Limb (tissue), 2 donors: ENCODE data around the gene CDKN1C.

Experiments used
- DNase-seq, 2 donors: peaks; one replicate each; pipeline ENCODE4 v3.0.0-alpha.2; 2016; ENCODE audit errors: extremely low spot score in 2 of 2

The CDKN1C gene

DNA sequence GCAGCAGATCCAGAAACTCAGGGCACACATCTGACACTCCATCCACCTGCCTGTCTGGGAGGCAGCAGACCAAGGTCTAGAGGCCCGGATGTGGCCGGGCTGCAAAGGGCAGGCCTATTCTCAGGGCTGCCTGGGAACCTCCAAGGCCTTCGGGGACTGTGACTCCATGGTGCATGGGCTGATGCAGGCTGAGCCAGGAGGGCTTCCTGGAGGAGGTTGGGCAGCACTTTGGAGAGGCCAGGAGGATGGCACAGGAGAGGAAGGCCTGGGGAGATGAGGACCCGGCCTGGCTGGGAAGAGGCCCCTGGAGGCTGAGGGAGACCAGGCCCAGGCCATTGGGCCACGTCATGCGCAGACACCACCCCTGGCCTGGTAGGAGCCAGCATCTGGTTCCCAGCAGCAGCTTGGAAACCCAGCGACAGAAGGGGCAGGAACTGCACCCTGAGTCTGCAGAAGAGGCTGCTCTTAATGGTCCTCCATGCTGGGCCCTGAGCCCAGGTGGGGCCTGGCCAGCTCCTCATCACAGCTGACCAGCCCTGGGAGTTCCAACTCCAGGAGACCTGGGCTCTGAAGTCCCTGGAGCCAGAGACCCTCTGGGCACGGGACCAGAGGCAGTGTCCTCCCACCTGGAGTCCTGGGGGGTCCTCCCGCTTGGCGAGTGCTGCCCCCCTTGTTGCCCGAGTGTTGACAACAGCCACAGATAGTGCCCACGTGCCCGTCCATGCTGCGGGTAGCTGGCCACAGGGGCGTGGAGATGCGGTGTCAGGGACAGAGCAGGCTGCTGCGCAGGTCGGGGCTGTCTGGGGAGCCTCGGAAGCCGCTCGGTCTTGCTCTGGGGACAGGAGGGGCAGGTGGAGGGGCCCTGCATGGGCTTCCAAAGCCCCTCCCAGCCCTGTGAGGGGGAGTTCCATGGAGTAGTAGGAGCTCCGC lies 38.1 kb upstream of the CDKN1C start:
- DNase-seq: no peak

DNA sequence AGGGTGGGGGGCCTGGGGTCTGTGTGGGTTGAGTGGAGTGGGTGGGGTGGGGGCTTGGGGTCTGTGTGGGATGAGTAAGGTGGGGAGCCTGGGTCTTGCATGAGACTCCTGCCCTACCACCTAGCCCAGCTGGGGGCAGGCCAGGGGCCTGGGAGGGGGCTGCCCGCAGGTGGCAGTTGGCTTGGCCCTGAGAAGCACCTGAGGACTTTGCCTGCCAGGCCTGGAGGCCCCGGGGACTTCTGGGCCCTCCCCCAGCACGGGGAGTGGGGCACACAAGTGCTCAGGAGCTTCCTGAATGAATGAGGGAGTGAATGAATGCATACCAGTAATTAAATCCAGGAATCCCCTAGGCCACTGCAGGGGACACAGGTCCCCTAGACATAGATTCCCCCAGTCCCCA lies 37.1 kb upstream of the CDKN1C start:
- no peak for DNase-seq

DNA sequence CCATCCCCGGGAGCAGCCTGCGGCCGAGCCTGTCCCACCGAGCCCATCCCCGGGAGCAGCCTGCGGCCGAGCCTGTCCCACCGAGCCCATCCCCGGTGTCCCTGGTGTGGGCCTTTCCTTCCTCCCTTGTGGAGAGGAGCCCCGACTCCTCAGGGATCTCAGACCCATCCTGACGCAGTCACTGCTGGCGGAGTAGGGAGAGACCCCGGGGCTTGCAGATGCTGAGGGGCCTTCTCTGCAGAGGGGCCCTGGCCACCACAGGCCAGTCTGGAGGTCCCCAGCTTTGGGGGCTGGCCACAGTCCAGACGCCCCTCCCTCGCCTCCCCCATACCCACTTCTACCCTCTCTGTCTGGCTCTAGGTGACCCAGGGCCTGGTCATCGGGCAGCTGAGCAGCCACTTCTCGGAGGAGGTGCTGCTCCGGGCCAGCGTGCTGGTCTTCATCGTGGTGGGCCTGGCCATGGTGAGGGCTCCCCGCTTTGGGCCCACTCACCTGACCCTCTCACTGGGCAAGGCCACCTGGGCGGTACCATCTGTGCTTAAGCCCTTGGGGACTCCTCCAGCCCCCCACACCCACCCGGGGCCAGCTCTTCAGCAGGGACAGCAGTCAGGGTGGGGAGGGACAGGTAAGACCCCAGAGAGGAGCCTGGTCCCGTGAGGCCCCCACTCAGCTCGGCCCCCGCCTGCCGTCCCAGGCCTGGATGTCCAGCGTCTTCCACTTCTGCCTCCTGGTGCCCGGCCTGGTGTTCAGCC lies 36.3 kb upstream of the CDKN1C start:
- no peak for DNase-seq

DNA sequence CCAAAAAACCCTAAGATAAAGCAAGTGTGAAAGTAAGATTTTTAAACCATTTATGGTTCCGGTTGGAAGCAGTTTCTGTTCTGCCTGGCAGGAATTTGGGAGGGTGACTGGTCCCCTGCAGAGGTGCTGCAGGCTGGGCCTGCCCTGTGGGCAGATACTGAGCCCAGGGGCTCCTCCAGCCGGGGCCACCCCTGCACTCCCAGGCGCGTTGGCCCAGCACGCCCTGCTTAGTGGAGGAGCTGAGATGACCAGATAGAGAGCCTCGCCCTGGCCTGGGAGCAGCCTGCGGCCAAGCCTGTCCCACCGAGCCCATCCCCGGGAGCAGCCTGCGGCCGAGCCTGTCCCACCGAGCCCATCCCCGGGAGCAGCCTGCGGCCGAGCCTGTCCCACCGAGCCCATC lies 35.7 kb upstream of the CDKN1C start:
- no peak for DNase-seq

DNA sequence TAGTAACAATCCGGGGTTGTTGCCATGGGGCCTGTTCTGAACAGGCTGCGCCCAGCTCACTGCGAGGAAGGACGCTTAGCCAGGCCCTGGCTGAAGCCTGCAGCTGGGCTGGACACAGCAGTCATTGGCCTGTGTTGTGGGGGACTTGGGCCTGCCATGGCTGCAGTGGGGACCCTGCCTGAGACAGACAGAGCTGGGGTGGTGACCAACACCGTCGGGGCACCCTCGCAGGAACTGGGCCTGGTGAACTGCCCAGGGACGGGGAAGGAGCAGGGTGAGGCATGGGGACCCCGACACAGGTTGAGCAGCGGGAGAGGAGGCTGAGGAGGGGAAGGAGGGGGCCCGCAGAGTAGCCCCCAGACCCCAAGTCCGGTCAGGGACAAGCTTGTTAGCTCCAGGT lies 34.8 kb upstream of the CDKN1C start:
- DNase-seq: no peak

DNA sequence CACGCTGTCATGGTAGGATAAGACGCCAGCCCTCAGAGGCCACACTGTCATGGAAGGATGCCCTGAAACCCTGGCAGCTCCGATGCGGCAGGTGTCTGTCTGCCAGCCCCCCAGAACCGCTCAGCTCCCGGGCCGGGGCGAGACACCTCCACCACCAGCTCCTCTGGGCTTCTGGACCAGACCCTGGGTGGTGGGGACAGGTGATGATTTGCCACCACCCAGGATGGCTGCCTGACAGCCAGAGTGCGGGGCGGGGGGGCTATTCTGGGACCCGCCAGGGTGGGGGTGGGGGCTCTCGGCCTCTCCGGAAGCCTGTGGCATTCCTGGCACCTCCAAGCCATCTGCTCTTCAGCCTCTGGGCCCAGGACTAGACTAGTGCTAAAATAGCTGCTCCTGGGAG lies 34.3 kb upstream of the CDKN1C start:
- no peak for DNase-seq

DNA sequence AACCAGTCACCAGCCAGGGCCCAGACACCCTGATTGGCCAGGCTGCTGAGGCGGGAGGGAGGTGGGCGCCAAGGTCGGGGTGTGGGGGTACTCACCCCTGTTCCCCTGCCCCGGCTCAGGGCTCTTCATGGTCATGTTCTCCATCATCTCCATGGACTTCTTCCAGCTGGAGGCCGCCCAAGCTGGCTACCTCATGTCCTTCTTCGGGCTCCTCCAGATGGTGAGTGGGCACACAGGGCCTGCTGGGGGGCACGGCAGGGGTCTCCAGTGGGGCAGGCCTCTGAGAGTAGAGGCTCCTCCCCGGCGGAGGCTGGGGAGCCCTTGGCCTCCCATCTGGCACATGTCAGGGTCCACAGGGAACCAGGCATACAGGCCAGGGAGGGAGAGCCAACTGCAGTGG lies 33.6 kb upstream of the CDKN1C start:
- DNase-seq: no peak

DNA sequence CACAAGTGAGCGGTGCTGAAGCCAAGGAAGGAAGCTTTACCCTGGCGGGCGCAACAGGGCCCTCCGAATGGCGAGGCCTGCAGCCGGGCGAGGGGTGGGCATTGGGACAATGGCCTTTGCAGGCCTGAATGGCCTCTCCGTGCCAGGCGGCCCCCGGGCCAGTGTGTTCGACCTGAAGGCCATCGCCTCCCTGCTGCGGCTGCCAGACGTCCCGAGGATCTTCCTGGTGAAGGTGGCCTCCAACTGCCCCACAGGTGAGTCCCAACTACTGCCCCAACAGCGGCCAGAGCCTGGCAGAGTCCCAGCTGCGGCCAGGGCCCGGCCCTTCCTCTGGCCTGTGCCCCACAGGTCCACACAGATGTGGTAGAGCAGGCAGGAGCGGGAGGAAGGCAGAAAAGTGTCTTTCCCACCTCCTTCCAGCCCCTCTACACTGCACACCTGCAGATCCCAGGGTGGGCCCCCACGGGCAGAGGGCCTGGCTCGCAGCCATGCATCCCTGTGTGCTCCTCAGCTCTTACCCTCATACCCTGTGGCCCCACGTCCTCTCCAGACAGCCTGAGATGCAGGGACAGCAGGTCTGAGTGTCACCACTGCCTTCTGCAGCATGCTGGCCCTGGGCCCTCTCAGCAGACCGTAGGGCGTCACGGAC lies 32.4 kb upstream of the CDKN1C start:
- DNase-seq: no peak

DNA sequence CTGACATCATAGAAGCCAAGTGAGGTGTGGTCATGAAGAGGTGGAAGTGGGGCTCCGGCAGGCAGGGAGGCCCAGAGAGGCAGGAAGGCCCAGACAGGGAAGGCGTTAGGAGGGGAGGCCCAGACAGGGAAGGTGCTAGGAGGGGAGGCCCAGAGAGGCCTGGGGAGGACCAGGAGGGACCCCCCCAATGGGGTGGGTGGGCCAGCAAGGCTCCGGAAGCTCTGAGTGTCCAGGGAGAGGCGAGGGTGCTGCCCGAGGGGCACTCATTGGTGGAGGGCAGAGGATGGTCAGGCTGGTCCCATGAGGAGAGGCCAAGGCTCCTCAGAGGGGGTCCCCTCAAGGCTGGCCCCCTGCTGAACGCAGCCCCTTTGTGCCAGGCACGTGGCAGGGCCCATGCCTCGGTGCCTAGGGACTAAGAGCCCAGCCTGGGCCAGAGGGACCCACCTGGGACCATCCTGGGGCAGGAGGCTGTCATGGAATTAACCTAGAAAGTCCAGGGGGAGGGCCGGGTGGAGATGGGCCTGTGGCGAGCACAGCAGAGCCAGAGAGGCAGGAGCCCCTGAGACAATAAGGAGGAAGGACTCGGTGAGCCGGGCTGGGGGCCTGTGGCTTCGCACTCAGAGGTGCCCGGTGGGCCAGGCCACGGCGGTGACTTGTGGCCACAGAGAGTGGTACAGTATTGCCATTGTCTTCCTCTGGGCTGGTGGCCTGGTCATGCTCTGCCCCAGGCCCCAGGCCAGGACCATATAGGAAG lies 31.5 kb upstream of the CDKN1C start:
- DNase-seq: no peak

DNA sequence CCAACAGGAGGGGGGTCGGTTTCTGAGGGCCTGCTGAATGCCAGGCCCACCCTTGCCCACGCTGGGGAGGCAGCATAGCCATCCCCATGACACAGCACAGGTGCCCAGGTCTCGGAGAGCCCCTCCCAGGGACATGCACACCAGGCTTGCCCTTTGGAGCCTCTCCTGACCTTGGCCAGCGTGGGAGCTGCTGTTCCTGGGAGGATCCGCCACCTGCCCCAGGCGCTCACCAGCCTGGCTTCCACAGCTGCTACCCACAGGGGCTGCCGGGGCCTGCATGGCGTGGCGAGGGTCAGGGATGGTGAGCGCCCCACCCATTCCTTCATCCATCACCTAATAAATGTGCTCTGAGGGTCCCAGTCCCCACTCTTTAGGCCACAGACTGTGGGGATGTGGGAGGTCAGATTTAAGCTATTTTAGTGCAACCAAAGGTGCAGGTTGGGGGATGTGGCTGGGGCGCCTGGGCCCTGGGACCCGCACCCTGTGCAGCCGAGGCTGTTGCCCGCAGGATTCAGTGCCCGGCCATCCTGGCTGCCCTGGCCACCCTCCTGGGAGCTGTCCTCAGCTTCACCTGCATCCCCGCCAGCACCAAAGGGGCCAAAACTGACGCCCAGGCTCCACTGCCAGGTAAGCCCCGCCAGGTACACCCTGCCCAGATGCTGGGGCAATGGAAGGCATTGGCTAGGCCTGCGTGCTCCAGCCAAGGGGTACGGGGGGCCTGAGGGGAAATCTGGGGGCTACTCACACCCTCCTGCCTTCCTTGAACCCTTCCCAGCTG lies 30.7 kb upstream of the CDKN1C start:
- DNase-seq: no peak

DNA sequence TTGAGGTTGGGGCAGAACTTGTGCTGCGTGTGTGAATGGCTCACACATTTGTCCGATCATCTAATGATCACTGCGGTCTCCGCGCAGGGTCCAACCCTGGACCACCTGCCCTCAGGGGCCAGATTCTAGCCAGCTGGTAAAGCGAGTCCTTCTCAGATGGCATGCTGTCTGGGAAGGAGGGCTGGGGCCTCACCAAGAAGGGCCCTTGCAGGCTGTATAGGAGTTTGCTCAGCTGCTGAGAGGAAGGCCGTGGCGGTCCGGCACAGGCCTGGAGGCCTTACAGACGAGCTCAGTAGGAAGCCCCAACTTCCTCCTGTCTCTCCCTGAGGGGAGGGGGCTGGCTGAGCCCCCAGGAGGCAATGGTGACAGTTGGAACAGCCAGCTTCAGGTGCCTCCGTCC lies 29.9 kb upstream of the CDKN1C start:
- no peak for DNase-seq

DNA sequence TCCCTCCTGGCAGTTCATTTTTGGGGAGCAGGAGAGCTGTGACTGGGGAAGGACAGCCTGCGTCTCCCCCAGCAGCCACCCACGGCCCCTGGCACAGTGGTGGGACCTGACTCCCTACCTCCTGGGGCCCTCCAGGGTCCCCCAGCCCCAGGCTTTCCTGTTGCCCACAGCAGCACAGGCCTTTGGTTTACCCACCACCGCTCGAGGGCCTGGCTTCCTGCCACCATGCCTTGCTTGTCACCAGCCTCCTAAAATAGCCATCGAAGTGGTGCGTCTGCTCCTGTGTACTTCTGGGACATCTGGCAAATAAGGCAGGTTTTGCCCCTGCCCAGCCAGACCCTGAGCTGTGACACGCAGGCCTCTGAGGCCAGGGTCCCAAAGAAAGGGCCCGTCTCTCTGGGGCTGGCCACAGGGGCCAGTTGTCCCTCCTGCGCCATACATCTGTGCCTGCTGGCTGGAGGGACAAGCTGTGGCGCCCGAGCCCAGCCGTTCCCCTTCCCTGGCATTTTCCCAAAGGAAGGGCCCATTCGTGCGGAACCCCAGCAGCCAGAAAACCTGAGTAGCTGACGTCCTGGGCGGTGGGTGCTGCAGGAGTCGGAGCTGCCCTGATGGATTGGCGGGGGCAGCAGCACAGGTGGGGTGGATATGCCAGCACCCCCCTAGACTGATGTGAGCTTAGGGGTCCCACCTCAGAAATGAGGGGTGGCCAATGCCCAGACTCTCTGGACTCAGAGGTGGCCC lies 29.1 kb upstream of the CDKN1C start:
- DNase-seq: no peak

DNA sequence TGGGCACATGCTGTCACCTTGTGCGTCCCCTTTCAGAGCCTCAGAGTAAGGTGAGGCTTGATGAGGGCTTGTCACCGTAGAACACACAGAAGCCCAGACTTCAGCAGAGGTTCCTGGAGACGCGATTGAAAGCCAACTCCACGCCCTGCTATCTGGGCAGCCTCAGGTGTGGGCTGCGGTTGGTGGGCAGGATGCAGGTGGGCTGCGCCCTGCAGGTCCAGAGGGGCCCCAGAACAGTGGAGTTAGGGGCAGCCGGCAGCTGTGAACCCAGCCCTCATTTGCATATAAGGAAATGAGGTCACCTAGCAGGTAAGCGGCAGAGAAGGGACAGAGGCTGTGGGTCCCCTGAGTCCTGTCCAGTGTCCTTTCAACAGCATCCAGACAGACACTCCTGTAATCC lies 28.2 kb upstream of the CDKN1C start:
- DNase-seq: no peak

DNA sequence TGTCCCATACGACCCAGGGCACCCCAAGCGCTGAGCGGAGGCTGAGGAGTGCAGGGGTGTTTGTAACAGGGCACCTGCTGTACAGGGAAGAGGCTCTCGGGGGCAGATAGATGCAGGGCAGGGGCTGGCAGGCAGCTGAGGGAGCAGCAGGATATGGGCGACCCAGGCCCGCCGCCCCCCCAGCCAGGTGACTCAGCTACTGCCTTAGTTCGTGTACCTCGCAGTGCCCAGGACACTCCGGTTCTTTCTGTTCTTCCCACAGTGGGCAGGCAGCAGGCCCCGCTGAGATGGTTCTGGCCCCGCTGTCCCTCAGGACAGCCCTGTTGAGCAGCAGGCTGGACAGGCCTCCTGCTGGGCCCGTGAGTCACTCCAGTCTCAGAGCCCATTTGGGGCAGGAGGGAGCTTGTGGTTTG lies 27.4 kb upstream of the CDKN1C start:
- DNase-seq: no peak

DNA sequence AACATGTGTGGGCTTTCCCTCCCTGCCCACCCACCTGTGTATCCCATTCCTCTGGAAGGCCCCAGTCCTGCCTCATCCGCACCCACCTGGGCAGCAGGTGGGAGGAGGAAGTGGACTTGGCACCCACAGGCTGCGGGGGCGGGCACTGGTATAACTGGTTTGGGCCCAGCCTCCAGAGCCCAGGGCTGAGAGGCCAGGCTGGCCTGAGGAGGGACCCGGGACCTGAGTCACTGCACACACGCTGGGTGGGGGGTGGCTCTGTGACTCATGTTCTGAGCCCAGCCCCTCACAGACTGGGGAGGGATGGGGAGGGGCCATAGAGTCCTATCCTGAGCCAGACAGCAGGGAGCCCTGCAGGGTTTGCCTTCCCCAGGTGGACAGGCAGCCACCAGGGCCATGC lies 26.9 kb upstream of the CDKN1C start:
- DNase-seq: no peak

DNA sequence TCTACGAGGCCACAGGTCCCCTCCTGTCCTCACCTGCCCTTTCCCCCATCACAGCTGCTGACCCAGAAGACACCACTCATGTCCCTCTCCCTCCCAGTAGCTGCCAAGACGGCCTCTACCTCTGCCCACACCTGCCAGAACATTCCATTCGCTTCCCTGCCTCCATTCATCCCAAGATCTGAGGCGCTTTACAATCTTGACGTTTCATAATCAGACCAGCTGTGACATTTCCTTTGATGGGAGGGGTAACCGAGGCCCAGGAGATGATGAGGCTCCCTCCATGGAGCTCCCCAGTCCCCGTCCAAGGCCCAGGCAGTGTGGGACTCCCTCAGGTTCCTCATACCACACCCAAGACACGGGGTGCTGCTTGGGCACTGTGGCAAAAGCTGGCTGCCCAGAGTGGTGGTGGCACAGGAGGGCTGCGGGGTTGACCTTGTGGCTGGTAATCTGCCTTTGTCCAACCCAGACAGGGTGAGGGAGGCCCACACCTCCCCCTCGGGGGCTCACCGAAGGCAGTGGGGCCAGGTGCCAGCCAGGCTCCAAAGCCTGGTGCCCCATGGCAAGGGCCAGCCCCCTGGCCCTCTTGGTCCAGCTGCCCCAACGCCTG lies 26.3 kb upstream of the CDKN1C start:
- DNase-seq: no peak

DNA sequence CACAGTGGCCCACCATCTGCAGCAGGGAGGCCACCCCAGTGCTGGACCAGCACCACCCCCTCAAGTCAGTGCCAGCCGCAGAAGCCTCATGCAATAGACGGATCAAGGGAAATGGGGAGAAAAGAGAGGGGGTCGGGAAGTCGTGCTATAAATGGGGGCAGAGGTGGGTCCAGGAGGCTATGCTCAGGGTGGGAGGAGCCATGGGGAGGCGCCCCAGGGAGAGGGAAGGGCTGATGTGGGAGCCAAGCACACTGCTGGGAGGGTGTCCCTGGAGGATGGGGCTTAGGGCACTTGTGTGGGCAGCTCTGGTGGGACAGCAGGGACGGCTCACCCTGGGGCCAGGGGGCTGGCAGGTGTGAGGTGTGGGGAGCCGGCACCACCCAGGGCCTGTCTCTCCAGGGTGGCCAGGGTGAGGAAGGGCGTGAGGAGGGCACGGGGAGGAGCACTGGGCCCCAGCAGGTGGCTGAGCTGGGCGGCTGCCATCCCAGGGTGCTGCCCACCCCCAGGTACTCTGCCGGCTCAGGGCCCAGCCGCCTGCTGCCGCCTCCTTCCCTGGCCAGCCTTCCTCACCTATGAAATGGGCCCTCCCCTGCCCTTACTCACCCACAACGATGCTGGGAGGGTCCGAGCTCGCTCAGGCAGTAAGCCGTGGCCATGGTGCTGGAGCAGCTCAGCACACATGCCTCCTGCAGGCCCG lies 25.7 kb upstream of the CDKN1C start:
- no peak for DNase-seq

DNA sequence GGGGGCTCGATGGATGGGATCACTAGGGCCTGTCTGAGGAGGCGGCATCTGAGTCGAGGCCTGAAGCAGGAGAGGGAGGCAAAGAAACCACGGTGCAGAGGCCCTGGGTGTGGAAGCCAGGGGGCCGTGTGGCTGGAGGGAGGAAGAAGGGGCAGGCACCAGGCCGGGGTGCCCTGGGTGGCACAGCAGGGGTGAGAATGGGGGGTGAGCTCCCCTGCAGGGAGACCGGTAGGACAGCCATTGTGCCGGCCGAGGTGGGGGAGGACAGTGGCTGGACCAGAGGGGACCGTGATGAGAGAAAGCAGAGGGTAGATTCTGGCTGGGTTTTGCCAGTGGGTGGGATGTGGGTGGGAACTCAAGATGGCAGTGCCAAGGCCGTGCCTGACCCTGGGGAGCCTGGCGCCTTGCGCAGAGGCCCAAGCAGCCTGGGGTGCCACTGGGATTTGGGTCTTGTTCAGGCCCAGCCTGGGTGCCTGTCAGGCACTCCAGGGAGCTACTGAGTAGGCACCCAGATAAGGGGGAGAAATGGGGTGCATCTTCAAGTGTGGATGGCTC lies 24.9 kb upstream of the CDKN1C start:
- no peak for DNase-seq
